Measurements from ENCODE around the gene C1QTNF7. TPM values are rescaled to one million over a fixed set of nuclear protein-coding genes. Genes with fewer than 3 reads are reported as not detected.
A peak's percentile ranks its signal among the peaks of the same experiment; 100 is the strongest.

Gene C1QTNF7
- total and polyA plus RNA-seq, 2 experiments from 2014 or later = not detected

DNA sequence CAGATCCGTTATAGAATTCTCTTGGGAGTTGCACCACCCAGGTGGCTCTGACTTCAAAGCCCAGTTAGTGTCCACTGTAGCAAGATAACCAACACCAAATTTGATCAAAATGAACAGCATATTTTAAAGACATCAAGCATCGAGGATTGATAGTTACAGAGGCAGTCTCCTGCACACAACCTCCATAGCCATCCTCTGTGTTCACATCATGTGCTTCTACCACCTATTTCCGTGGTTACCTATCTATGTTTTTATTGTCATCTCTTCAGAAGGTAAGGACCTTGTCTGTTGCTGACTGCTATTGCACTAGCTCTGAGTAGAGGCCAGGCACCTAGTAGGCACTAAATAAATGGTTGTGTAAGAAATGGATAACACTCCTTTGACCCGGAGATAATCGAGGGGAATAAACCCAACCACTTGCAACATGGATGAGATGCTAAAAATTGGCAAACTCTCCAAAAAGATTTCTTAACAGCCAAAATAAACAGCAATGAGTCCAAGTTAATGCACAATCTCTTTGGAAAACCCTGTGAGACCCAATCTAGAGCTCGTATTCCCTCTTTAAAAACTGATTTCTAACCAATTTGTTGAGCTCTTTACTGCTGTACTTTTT is 14.7 kb upstream of the C1QTNF7 start:
- Histone ChIP-seq H3K4me1 (ENCODE audit: low read depth) (peaks cover 46% of the 10 kb centered on the region), H3K36me3 (no peaks in the 10 kb centered on the region), H3K4me3 (no peak overlapping the region), H3K9me3 (ENCODE audit: low read depth) (no peaks in the 10 kb centered on the region), H3K27me3 (no peaks in the 10 kb centered on the region), H3K27ac (peak overlapping the region; percentile 73)
- peak in 1 of 2 donors; percentile 62 for DNase-seq (ENCODE audit: low read depth in 1 of 2, low spot score in 1 of 2)
- TF ChIP-seq, protein P1, sequence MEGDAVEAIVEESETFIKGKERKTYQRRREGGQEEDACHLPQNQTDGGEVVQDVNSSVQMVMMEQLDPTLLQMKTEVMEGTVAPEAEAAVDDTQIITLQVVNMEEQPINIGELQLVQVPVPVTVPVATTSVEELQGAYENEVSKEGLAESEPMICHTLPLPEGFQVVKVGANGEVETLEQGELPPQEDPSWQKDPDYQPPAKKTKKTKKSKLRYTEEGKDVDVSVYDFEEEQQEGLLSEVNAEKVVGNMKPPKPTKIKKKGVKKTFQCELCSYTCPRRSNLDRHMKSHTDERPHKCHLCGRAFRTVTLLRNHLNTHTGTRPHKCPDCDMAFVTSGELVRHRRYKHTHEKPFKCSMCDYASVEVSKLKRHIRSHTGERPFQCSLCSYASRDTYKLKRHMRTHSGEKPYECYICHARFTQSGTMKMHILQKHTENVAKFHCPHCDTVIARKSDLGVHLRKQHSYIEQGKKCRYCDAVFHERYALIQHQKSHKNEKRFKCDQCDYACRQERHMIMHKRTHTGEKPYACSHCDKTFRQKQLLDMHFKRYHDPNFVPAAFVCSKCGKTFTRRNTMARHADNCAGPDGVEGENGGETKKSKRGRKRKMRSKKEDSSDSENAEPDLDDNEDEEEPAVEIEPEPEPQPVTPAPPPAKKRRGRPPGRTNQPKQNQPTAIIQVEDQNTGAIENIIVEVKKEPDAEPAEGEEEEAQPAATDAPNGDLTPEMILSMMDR (IDR thresholded peaks at IDR 0.05; ENCODE audit: low read depth, low read length) = no peak

DNA sequence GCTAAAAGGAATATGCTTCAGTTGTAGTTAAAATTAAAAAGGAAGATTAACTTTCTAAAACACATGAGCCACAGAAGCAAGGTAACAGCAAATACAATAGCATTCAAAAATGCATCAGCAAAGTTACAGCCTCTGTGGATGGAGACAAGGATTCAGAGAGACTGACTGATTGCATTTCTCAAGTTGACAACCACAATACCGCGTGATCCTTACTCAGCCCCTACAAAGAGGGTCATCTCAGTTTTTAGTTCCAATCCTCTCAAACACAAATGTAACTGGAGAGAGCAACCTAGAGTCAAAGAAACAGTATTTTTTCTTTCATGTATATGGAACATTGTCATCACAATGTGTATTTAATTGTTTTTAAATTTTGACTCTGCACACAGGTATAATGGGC is 14.2 kb upstream of the C1QTNF7 start:
- TF ChIP-seq, protein P1 (IDR thresholded peaks at IDR 0.05; ENCODE audit: low read depth, low read length) = no peak
- Histone ChIP-seq H3K4me3 (no peak overlapping the region), H3K9me3 (ENCODE audit: low read depth) (no peaks in the 10 kb centered on the region), H3K27ac (peak overlapping the region; percentile 73), H3K4me1 (ENCODE audit: low read depth) (peaks cover 46% of the 10 kb centered on the region), H3K27me3 (no peaks in the 10 kb centered on the region), H3K36me3 (no peaks in the 10 kb centered on the region)
- no peak for DNase-seq (ENCODE audit: low read depth in 1 of 2, low spot score in 1 of 2)

DNA sequence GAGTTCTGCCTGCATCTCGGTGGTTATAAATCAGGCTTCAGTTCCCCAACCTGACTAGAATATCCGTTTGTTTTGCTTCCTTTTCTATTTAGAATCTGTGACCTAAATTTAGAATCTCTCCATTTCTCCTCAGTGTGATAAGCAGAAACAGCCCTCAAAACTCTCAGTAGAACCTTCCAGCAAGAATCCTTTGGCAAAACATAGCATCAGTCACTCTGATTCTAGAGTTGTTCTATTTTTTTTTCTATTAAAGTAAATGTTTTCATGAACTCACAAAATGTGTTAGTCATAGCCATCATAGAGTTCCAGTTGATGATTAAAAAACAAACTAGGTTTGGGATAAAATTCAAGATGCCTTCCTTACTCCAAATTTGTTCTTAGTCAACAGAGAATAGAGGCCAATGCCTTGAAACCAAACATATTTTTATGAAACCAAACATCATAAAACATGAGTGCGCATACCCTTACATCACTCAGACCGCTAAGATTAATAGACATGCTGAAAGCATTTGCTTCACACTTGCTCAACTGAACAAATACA is 13.2 kb upstream of the C1QTNF7 start:
- H3K27me3 ChIP-seq = no peaks in the 10 kb centered on the region
- no peaks in the 10 kb centered on the region for H3K36me3 ChIP-seq
- no peaks in the 10 kb centered on the region for H3K9me3 ChIP-seq (ENCODE audit: low read depth)
- DNase-seq (ENCODE audit: low read depth in 1 of 2, low spot score in 1 of 2) = peak in 1 of 2 donors; percentile 34
- peaks cover 46% of the 10 kb centered on the region for H3K4me1 ChIP-seq (ENCODE audit: low read depth)
- TF ChIP-seq, protein P1 (IDR thresholded peaks at IDR 0.05; ENCODE audit: low read depth, low read length) = no peak
- H3K4me3 ChIP-seq = no peak overlapping the region
- H3K27ac ChIP-seq = peak overlapping the region; percentile 73

DNA sequence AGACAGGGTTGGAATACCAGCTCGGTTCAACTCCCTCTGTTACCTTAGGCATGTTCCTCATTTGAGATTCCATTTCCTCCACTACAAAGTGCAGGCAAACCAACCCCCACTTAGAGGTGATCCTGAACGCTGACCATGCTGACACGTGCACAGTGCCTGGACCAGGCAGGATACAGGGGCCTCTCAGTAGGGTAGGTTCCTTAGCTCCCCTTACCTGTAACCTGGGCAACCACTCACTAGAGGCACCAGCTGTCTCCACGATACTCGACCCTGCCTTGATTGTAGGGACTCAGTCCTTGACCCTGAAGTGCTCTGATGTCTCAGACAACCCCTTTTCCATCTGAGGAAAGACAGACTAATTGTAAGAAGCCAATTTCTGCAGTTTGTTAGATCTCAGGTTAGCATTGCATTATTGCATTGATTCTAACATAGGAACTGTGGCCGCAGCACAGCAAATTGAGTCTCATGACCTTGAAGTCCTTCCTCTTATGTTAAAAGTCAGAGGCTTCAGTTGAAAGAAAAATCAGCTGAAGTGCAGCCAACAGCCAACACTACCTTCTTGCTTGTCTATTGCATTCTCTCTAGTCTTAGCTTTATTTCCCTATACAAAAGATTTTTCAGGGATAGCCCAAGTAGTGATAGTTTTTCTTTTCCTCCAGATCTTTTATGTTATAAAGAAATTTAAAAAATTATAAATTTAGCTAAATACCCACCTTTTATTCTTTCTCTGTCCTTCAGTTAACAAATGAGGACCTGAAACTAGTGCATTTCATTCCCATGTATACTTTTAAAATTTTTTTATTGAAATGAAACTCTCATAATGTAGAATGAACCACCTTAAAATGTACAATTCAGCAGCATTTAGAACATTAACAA is 11.2 kb upstream of the C1QTNF7 start:
- no peak overlapping the region for H3K4me3 ChIP-seq

DNA sequence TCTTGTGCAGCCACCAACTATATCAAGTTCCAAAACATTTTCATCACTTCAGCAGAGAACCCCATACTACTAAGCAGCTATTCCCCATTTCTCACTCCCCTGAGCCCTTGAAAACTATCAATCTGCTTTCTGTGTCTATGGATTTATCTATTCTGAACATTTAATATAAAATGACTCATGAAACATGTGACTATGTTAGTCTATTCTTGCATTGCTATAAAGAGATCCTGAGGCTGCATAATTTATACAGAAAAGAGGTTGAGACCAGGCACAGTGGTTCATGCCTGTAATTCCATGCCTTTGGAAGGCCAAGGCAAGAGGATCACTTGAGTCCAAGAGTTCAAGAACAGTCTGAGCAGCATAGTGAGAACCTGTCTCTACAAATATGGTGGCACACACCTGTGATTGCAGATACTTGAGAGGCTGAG is 10.6 kb upstream of the C1QTNF7 start:
- Histone ChIP-seq H3K4me1 (ENCODE audit: low read depth) (peaks cover 36% of the 10 kb centered on the region), H3K9me3 (ENCODE audit: low read depth) (no peaks in the 10 kb centered on the region), H3K27ac (peak overlapping the region; percentile 41), H3K36me3 (no peaks in the 10 kb centered on the region), H3K27me3 (no peaks in the 10 kb centered on the region), H3K4me3 (no peak overlapping the region)
- TF ChIP-seq, protein P1 (IDR thresholded peaks at IDR 0.05; ENCODE audit: low read depth, low read length) = no peak
- no peak for DNase-seq (ENCODE audit: low read depth in 1 of 2, low spot score in 1 of 2)

More for the DNA sequence above, 11.2 kb upstream of the C1QTNF7 start:
- Histone ChIP-seq H3K36me3 (no peaks in the 10 kb centered on the region), H3K27me3 (no peaks in the 10 kb centered on the region), H3K9me3 (ENCODE audit: low read depth) (no peaks in the 10 kb centered on the region), H3K4me1 (ENCODE audit: low read depth) (peaks cover 36% of the 10 kb centered on the region), H3K27ac (peak overlapping the region; percentile 41)
- DNase-seq (ENCODE audit: low read depth in 1 of 2, low spot score in 1 of 2) = peak in 1 of 2 donors; percentile 74
- TF ChIP-seq, protein P1 (IDR thresholded peaks at IDR 0.05; ENCODE audit: low read depth, low read length) = no peak
